HepG2 (cell line): ENCODE data around the gene EXOC6B. TPM values are rescaled to one million over a fixed set of nuclear protein-coding genes. Genes with fewer than 3 reads are reported as not detected.

Source experiments
- ATRX ChIP-seq: sonication (generic); formaldehyde crosslinking; IDR thresholded peaks from 2 replicates; pipeline ENCODE4 v1.4.0; 2020; ENCODE audit warnings: missing genetic modification reagents, borderline replicate concordance
- BCL6 ChIP-seq: IDR thresholded peaks from 2 replicates; pipeline ENCODE4 v1.6.1; 2016; ENCODE audit warnings: missing genetic modification reagents, missing compliant biosample characterization
- FIP1L1 ChIP-seq: fragments of 200-400 bp; formaldehyde crosslinking; IDR thresholded peaks from 2 replicates; pipeline ENCODE4 v1.6.1; 2018; ENCODE audit warnings: low read depth, mild to moderate bottlenecking, low read length, moderate library complexity, borderline replicate concordance; ENCODE audit not compliant: insufficient read depth
- HOXA9 ChIP-seq: sonication (generic); formaldehyde crosslinking; IDR thresholded peaks from 2 replicates; pipeline ENCODE4 v1.8.1; 2022; ENCODE audit warnings: missing genetic modification reagents, mild to moderate bottlenecking, moderate library complexity, borderline replicate concordance
- MEIS1 ChIP-seq: sonication (generic); formaldehyde crosslinking; IDR thresholded peaks from 2 replicates; pipeline ENCODE4 v1.9.0; 2021; ENCODE audit warnings: mild to moderate bottlenecking, missing genetic modification reagents, moderate library complexity, borderline replicate concordance
- REL ChIP-seq: sonication (generic); formaldehyde crosslinking; conservative IDR thresholded peaks from 2 replicates; pipeline ENCODE4 v1.8.0; 2022; ENCODE audit warnings: mild to moderate bottlenecking, missing genetic modification reagents, moderate library complexity
- SETDB1 ChIP-seq: sonication (generic); formaldehyde crosslinking; IDR thresholded peaks from 2 replicates; pipeline ENCODE4 v1.5.1; 2020; ENCODE audit warnings: missing genetic modification reagents, mild to moderate bottlenecking, borderline replicate concordance
- TBL1XR1 ChIP-seq: fragments of 150-350 bp; IDR thresholded peaks from 2 replicates; pipeline ENCODE4 v1.6.1; 2014; ENCODE audit warnings: borderline replicate concordance, low read length; ENCODE audit not compliant: partially characterized antibody
- TERF1 ChIP-seq: sonication (generic); formaldehyde crosslinking; IDR thresholded peaks from 2 replicates; pipeline ENCODE4 v1.8.0; 2022; ENCODE audit warnings: mild to moderate bottlenecking, missing genetic modification reagents, moderate library complexity
- ZBTB39 ChIP-seq: sonication (generic); formaldehyde crosslinking; IDR thresholded peaks from 2 replicates; pipeline ENCODE4 v1.5.0; 2020; ENCODE audit warnings: missing genetic modification reagents
- ZMYM4 ChIP-seq: sonication (generic); formaldehyde crosslinking; IDR thresholded peaks from 2 replicates; pipeline ENCODE4 v1.8.1; 2023; ENCODE audit warnings: mild to moderate bottlenecking, missing genetic modification reagents
- ZNF549 ChIP-seq: sonication (generic); formaldehyde crosslinking; IDR thresholded peaks from 2 replicates; pipeline ENCODE4 v1.5.0; 2020; ENCODE audit warnings: missing genetic modification reagents
- ZNF574 ChIP-seq: sonication (generic); formaldehyde crosslinking; IDR thresholded peaks from 2 replicates; pipeline ENCODE4 v1.4.0; 2020; ENCODE audit warnings: missing genetic modification reagents
- ZNF749 ChIP-seq: sonication (generic); formaldehyde crosslinking; IDR thresholded peaks from 2 replicates; pipeline ENCODE4 v1.8.0; 2022; ENCODE audit warnings: mild to moderate bottlenecking, missing genetic modification reagents, moderate library complexity, borderline replicate concordance
- ZNF879 ChIP-seq: sonication (generic); formaldehyde crosslinking; IDR thresholded peaks from 2 replicates; pipeline ENCODE4 v1.8.1; 2023; ENCODE audit warnings: missing genetic modification reagents
- polyA plus RNA-seq, 8 experiments: library from polyadenylated mRNA; depleted of rRNA in 3 of 8; stranded (reverse) in 7 of 8; unstranded in 1 of 8; fragments of >200 nt; fragmentation: Illumina TruSeq in 4 of 8; extraction: Trizol in 4 of 8; gene quantifications; 2 replicates each; pipeline versions ENCODE4 v1.2.1 to v1.2.3, GENCODE V29; 2011 to 2016; ENCODE audit warnings: low read depth in 4 of 8, missing spikeins in 1 of 8, mixed read lengths in 1 of 8; ENCODE audit not compliant: insufficient read depth in 1 of 8
- total RNA-seq, 5 experiments: library from RNA; depleted of rRNA; stranded (reverse); fragments of >200 nt; fragmentation: Illumina TruSeq; extraction: Trizol; gene quantifications; 2 replicates each; pipeline ENCODE4 v1.2.3, GENCODE V29; 2016; ENCODE audit warnings: low read depth in 1 of 5
- TF ChIP-seq, protein P1 (sequence below): sonication (generic); formaldehyde crosslinking; IDR thresholded peaks from 2 replicates; pipeline ENCODE4 v1.9.0; 2021; ENCODE audit warnings: mild to moderate bottlenecking, missing genetic modification reagents

The EXOC6B gene
- total and polyA plus RNA-seq, 2 of the 13 experiments (the other 11 are each of a cell fraction or from before 2014, with no cell fraction given) = 9.1 to 15.9 TPM

DNA sequence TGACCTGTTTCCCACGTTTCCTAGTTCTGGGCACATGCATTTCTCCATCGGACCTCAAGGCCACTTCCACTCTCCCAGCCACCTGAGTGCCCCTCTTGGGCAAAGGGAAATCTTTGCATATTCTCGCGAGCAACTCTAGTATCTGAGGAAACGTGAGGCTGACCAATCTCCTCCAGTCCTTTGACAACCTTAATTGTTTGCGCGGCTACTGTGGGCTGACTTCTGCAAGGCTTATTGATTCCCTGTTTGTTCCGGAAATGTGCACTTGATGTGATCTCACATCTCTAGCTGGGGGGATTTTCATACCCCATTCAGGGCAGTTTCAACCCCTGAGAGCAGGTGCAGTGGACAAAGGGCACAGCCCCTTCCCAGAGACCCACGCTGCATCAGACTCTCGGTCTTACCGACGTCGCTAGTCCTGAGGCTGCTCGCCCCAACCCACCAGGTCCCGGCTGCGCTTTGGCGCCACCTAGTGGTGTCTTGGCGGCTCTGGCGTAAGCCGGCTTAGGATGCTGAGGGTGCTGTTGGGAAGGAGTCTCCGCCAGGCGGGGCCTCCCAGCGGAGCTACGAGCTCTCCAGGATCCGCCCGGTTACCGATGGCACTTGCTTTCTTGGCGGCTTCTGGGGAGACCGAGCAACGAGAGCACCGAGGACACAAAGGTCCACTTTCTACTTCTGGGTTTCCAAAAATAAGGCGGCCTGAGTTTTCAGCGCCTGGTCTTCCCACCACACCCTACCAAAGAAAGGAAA is 36.6 kb upstream of the EXOC6B start (continued):
- TF ChIP-seq REL (CRISPR knock-in tag) = no peak
- TF ChIP-seq ZBTB39 = no peak
- TF ChIP-seq ATRX (CRISPR knock-in tag) = no peak
- no peak for TF ChIP-seq TERF1 (CRISPR knock-in tag)
- peak; percentile 87 for TF ChIP-seq MEIS1 (CRISPR knock-in tag)
- no peak for TF ChIP-seq TBL1XR1
- no peak for TF ChIP-seq ZNF549 (CRISPR knock-in tag)
- TF ChIP-seq SETDB1 (CRISPR knock-in tag) = no peak
- peak; percentile 89 for TF ChIP-seq ZMYM4 (CRISPR knock-in tag)
- TF ChIP-seq HOXA9 (CRISPR knock-in tag) = no peak
- TF ChIP-seq ZNF879 (CRISPR knock-in tag) = no peak
- TF ChIP-seq FIP1L1 = no peak
- no peak for TF ChIP-seq ZNF749 (CRISPR knock-in tag)
- peak; percentile 84 for TF ChIP-seq ZNF574 (CRISPR knock-in tag)
- TF ChIP-seq BCL6 (CRISPR knock-in tag) = peak; percentile 22; the same call in 1 of the 2 replicates
- TF ChIP-seq, protein P1, sequence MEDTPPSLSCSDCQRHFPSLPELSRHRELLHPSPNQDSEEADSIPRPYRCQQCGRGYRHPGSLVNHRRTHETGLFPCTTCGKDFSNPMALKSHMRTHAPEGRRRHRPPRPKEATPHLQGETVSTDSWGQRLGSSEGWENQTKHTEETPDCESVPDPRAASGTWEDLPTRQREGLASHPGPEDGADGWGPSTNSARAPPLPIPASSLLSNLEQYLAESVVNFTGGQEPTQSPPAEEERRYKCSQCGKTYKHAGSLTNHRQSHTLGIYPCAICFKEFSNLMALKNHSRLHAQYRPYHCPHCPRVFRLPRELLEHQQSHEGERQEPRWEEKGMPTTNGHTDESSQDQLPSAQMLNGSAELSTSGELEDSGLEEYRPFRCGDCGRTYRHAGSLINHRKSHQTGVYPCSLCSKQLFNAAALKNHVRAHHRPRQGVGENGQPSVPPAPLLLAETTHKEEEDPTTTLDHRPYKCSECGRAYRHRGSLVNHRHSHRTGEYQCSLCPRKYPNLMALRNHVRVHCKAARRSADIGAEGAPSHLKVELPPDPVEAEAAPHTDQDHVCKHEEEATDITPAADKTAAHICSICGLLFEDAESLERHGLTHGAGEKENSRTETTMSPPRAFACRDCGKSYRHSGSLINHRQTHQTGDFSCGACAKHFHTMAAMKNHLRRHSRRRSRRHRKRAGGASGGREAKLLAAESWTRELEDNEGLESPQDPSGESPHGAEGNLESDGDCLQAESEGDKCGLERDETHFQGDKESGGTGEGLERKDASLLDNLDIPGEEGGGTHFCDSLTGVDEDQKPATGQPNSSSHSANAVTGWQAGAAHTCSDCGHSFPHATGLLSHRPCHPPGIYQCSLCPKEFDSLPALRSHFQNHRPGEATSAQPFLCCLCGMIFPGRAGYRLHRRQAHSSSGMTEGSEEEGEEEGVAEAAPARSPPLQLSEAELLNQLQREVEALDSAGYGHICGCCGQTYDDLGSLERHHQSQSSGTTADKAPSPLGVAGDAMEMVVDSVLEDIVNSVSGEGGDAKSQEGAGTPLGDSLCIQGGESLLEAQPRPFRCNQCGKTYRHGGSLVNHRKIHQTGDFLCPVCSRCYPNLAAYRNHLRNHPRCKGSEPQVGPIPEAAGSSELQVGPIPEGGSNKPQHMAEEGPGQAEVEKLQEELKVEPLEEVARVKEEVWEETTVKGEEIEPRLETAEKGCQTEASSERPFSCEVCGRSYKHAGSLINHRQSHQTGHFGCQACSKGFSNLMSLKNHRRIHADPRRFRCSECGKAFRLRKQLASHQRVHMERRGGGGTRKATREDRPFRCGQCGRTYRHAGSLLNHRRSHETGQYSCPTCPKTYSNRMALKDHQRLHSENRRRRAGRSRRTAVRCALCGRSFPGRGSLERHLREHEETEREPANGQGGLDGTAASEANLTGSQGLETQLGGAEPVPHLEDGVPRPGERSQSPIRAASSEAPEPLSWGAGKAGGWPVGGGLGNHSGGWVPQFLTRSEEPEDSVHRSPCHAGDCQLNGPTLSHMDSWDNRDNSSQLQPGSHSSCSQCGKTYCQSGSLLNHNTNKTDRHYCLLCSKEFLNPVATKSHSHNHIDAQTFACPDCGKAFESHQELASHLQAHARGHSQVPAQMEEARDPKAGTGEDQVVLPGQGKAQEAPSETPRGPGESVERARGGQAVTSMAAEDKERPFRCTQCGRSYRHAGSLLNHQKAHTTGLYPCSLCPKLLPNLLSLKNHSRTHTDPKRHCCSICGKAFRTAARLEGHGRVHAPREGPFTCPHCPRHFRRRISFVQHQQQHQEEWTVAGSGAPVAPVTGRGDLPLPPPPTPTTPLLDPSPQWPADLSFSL (CRISPR knock-in tag) = no peak
